NCI-H1105 treated with DMSO at 0.1 percent for 48 hours (cell line): ENCODE measurements around the gene TXNL4A.
"Not testable (repeated sequence)": the region's sequence is repeated elsewhere in the genome, so short reads cannot be mapped to it uniquely, and the experiment has no call there.

Source experiments
- DNase-seq: peaks from one replicate; lab custom pipeline; 2025; lab: John Stamatoyannopoulos, UW

The TXNL4A gene

GRCh38 chr18:79988451-79989194 is at the start of gene TXNL4A:
Gene TXNL4A (minus strand): TSS chr18:79988563. CDS start chr18:79988392, 171 bp downstream.
- DNase-seq: peak; percentile 80

- no peak for DNase-seq
Observed at GRCh38 chr18:80037300-80037699, 48.9 kb upstream of the TXNL4A start.

GRCh38 chr18:80035997-80036396 is 47.6 kb upstream of the TXNL4A start:
- DNase-seq: no peak

GRCh38 chr18:80034852-80035406 is 46.6 kb upstream of the TXNL4A start:
- DNase-seq: no peak

- DNase-seq: peak; percentile 97
Observed at GRCh38 chr18:80034068-80034851, 45.9 kb upstream of the TXNL4A start, which contains the start of gene RBFA. Gene RBFA (plus strand): TSS chr18:80034434. CDS start chr18:80034496, 62 bp downstream.

- no peak for DNase-seq
Observed at GRCh38 chr18:80033181-80034067, 45.1 kb upstream of the TXNL4A start.

GRCh38 chr18:80029690-80030089 is 41.3 kb upstream of the TXNL4A start:
- DNase-seq: no peak

GRCh38 chr18:80027719-80028118 is 39.4 kb upstream of the TXNL4A start:
- DNase-seq: not testable (repeated sequence)

GRCh38 chr18:80026363-80026762 is 38.0 kb upstream of the TXNL4A start:
- DNase-seq: no peak

- no peak for DNase-seq
Observed at GRCh38 chr18:80023173-80023572, 34.8 kb upstream of the TXNL4A start.

GRCh38 chr18:80022613-80023012 is 34.2 kb upstream of the TXNL4A start:
- peak; percentile 4 for DNase-seq

GRCh38 chr18:80012714-80013113 is 24.4 kb upstream of the TXNL4A start:
- no peak for DNase-seq

GRCh38 chr18:80011496-80012137 is 23.3 kb upstream of the TXNL4A start:
- DNase-seq: not testable (repeated sequence)

- DNase-seq: no peak
Observed at GRCh38 chr18:80010551-80010906, 22.2 kb upstream of the TXNL4A start.

GRCh38 chr18:80009661-80010550 is 21.5 kb upstream of the TXNL4A start:
- no peak for DNase-seq

GRCh38 chr18:80006724-80007123 is 18.4 kb upstream of the TXNL4A start:
- DNase-seq: no peak

- DNase-seq: no peak
Observed at GRCh38 chr18:80004600-80005342, 16.4 kb upstream of the TXNL4A start.

- DNase-seq: no peak
Observed at GRCh38 chr18:80002468-80002867, 14.1 kb upstream of the TXNL4A start.

GRCh38 chr18:80000877-80001276 is 12.5 kb upstream of the TXNL4A start:
- no peak for DNase-seq

- not testable (repeated sequence) for DNase-seq
Observed at GRCh38 chr18:79999701-80000100, 11.3 kb upstream of the TXNL4A start.
